HCT116 (cell line): ENCODE results near the gene CNTNAP2. TPM values are rescaled to one million over a fixed set of nuclear protein-coding genes. Genes with fewer than 3 reads are reported as not detected.

Experiments used
- ATAC-seq: fragments of 200-7000 bp; cut with Tn5 transposase; 2 replicates; pipeline ENCODE4 v1.9.1; 2020; ENCODE audit warnings: mild to moderate bottlenecking, moderate library complexity
- BruUV-seq: library from RNA; stranded (reverse); fragments of 400-500 nt; replicated peaks from 2 replicates; lab custom pipeline; 2021; lab: Mats Ljungman, UMichigan
- CTCF ChIA-PET: fragments of 300-600 bp; sonication (Branson Sonifier 250); formaldehyde crosslinking; loops from one replicate; lab custom pipeline; 2021; ENCODE audit warnings: antibody characterized with exemption; lab: Charles Lee
- POLR2A ChIA-PET: fragments of 300-600, 350-600 bp; sonication (Branson Sonifier 250); formaldehyde crosslinking; loops from one replicate; lab custom pipeline; 2021; ENCODE audit warnings: antibody characterized with exemption; lab: Charles Lee
- RAD21 ChIA-PET, 2 experiments: fragments of 300-600 bp; sonication (Branson Sonifier 250); formaldehyde crosslinking; loops; one replicate each; lab custom pipeline; 2023; ENCODE audit warnings: low total read pairs in 2 of 2; ENCODE audit not compliant: uncharacterized antibody in 2 of 2, unreplicated experiment in 2 of 2, low non-redundant PET in 1 of 2; lab: Charles Lee
- DNase-seq: peaks from one replicate; pipeline ENCODE4 v3.0.0-alpha.2; 2010; ENCODE audit warnings: low read depth, low spot score
- H2AFZ ChIP-seq: fragments of 200-600 bp; shearing (Covaris generic), sonication (generic); 2 replicates; pipeline ENCODE4 v1.6.1; 2017; ENCODE audit warnings: low read depth, mixed run types, mixed read lengths, antibody characterized with exemption, low read length; ENCODE audit not compliant: poor library complexity, severe bottlenecking
- H3K27ac ChIP-seq: 2 replicates; pipeline ENCODE4 v1.5.1; 2012; ENCODE audit warnings: low read depth, low read length
- H3K27me3 ChIP-seq: fragments of 200-600 bp; sonication (generic); 2 replicates; pipeline ENCODE4 v1.6.1; 2016; ENCODE audit warnings: mixed run types, low read length, mixed read lengths; ENCODE audit not compliant: insufficient read depth
- H3K36me3 ChIP-seq, 2 experiments: fragments of 200-500 bp in 1 of 2; fragments of 200-600 bp in 1 of 2; sonication (Bioruptor generic) in 1 of 2; sonication (generic) in 1 of 2; 2 replicates each; pipeline versions ENCODE4 v1.5.1 to v1.6.1; 2014 to 2016; ENCODE audit warnings: low read length in 2 of 2, inconsistent platforms in 1 of 2, mixed read lengths in 1 of 2, mixed run types in 1 of 2; ENCODE audit not compliant: insufficient read depth in 2 of 2, control insufficient read depth in 1 of 2
- H3K4me1 ChIP-seq, 2 experiments: fragments of 200-600 bp in 1 of 2; sonication (generic) in 1 of 2; 2 replicates each; pipeline versions ENCODE4 v1.5.1 to v1.6.1; 2012 to 2017; ENCODE audit warnings: low read length in 2 of 2, inconsistent platforms in 1 of 2, mild to moderate bottlenecking in 1 of 2, mixed read lengths in 1 of 2, mixed run types in 1 of 2, moderate library complexity in 1 of 2; ENCODE audit not compliant: insufficient read depth in 2 of 2, control insufficient read depth in 1 of 2
- H3K4me2 ChIP-seq: fragments of 200-600 bp; sonication (generic); 2 replicates; pipeline ENCODE4 v1.6.1; 2017; ENCODE audit warnings: mixed run types, low read length, mixed read lengths
- H3K4me3 ChIP-seq, 2 experiments: fragments of 200-600 bp in 1 of 2; sonication (generic) in 1 of 2; replicated peaks in 1 of 2; 2 replicates each; pipeline ENCODE4 v1.5.1; 2011 to 2016; ENCODE audit warnings: low read length in 2 of 2, control low read depth in 1 of 2, low read depth in 1 of 2, mild to moderate bottlenecking in 1 of 2, mixed read lengths in 1 of 2, mixed run types in 1 of 2
- H3K79me2 ChIP-seq: fragments of 200-600 bp; sonication (generic); 2 replicates; pipeline ENCODE4 v1.6.1; 2017; ENCODE audit warnings: mild to moderate bottlenecking, mixed run types, low read length, moderate library complexity, mixed read lengths; ENCODE audit not compliant: insufficient read depth
- H3K9ac ChIP-seq: fragments of 200-600 bp; sonication (generic); 2 replicates; pipeline ENCODE4 v1.6.1; 2016; ENCODE audit warnings: low read length, mixed read lengths
- H3K9me2 ChIP-seq: fragments of 200-600 bp; sonication (generic), shearing (Covaris generic); 2 replicates; pipeline ENCODE4 v1.6.1; 2017; ENCODE audit warnings: mixed run types, mild to moderate bottlenecking, moderate library complexity; ENCODE audit not compliant: insufficient read depth
- H3K9me3 ChIP-seq, 2 experiments: fragments of 200-500 bp in 1 of 2; fragments of 200-600 bp in 1 of 2; sonication (Bioruptor generic) in 1 of 2; sonication (generic) in 1 of 2; 2 replicates each; pipeline ENCODE4 v1.6.1; 2014 to 2017; ENCODE audit warnings: low read length in 2 of 2, mixed read lengths in 2 of 2, inconsistent platforms in 1 of 2, low read depth in 1 of 2, mild to moderate bottlenecking in 1 of 2, mixed run types in 1 of 2, moderate library complexity in 1 of 2; ENCODE audit not compliant: control insufficient read depth in 1 of 2, insufficient read depth in 1 of 2
- H4K20me1 ChIP-seq: fragments of 200-600 bp; sonication (generic), shearing (Covaris generic); 2 replicates; pipeline ENCODE4 v1.6.1; 2017; ENCODE audit warnings: mixed run types, mild to moderate bottlenecking, moderate library complexity; ENCODE audit not compliant: insufficient read depth
- ELF1 ChIP-seq: IDR thresholded peaks from 2 replicates; pipeline ENCODE4 v1.6.1; 2012; ENCODE audit warnings: low read depth, borderline replicate concordance
- EZH2 ChIP-seq: fragments of 200-600 bp; sonication (generic); IDR thresholded peaks from 2 replicates; pipeline ENCODE4 v1.6.1; 2017; ENCODE audit warnings: antibody characterized with exemption, mixed run types
- EZH2phosphoT487 ChIP-seq: fragments of 200-600 bp; IDR thresholded peaks from 2 replicates; pipeline ENCODE4 v1.6.1; 2018; ENCODE audit warnings: antibody characterized with exemption, borderline replicate concordance
- FOSL1 ChIP-seq: IDR thresholded peaks from 2 replicates; pipeline ENCODE4 v1.6.1; 2012; ENCODE audit warnings: low read depth
- JUND ChIP-seq: IDR thresholded peaks from 2 replicates; pipeline ENCODE4 v1.6.1; 2012
- POLR2A ChIP-seq: IDR thresholded peaks from 2 replicates; pipeline ENCODE4 v1.7.0; 2011; ENCODE audit warnings: borderline replicate concordance; ENCODE audit not compliant: insufficient read depth, insufficient read length; ENCODE audit errors: extremely low read depth
- POLR2AphosphoS5 ChIP-seq: IDR thresholded peaks from 2 replicates; pipeline ENCODE4 v1.6.1; 2011; ENCODE audit warnings: mild to moderate bottlenecking, low read depth, low read length, moderate library complexity
- RAD21 ChIP-seq: IDR thresholded peaks from 2 replicates; pipeline ENCODE4 v1.6.1; 2012; ENCODE audit warnings: low read depth, mild to moderate bottlenecking
- REST ChIP-seq: IDR thresholded peaks from 2 replicates; pipeline ENCODE4 v1.6.1; 2012; ENCODE audit warnings: low read depth
- SIN3A ChIP-seq: IDR thresholded peaks from 2 replicates; pipeline ENCODE4 v1.6.1; 2012; ENCODE audit warnings: low read depth
- SRF ChIP-seq: IDR thresholded peaks from 2 replicates; pipeline ENCODE4 v1.6.1; 2012; ENCODE audit warnings: low read depth
- TCF7L2 ChIP-seq: IDR thresholded peaks from 2 replicates; pipeline ENCODE4 v1.7.0; 2011; ENCODE audit warnings: borderline replicate concordance, inconsistent platforms; ENCODE audit not compliant: insufficient read depth, insufficient read length; ENCODE audit errors: extremely low read depth
- YY1 ChIP-seq: IDR thresholded peaks from 2 replicates; pipeline ENCODE4 v1.6.1; 2011; ENCODE audit warnings: low read length, low read depth, moderate library complexity, mild to moderate bottlenecking; ENCODE audit not compliant: insufficient replicate concordance; ENCODE audit errors: extremely low read depth
- ZBTB33 ChIP-seq: IDR thresholded peaks from 2 replicates; pipeline ENCODE4 v1.6.1; 2011; ENCODE audit warnings: mild to moderate bottlenecking, low read length, moderate library complexity; ENCODE audit not compliant: insufficient replicate concordance; ENCODE audit errors: extremely low read depth
- ZFX ChIP-seq: fragments of 450-650 bp; IDR thresholded peaks from 2 replicates; pipeline ENCODE4 v1.6.1; 2017
- ZNF274 ChIP-seq: fragments of 200-500 bp; sonication (Bioruptor generic); IDR thresholded peaks from 2 replicates; pipeline ENCODE4 v1.6.1; 2014; ENCODE audit warnings: mild to moderate bottlenecking, low read depth, low read length, inconsistent platforms
- intact Hi-C: fragments of 100-400 bp; cut with micrococcal nuclease; formaldehyde crosslinking; loops from 2 replicates; pipeline ENCODE4 v1.10.0; 2022
- total RNA-seq: library from RNA; stranded (reverse); gene quantifications from one replicate; pipeline ENCODE4 v1.2.1, GENCODE V29; 2021; ENCODE audit not compliant: unreplicated experiment
- TF ChIP-seq, protein P1 (sequence below): IDR thresholded peaks from 2 replicates; pipeline ENCODE4 v1.6.1; 2012
- TF ChIP-seq, protein P2 (sequence below): IDR thresholded peaks from 2 replicates; pipeline ENCODE4 v1.6.1; 2012

CNTNAP2 gene
- total RNA-seq, 1 experiment from 2014 or later, result 0.37 TPM

DNA sequence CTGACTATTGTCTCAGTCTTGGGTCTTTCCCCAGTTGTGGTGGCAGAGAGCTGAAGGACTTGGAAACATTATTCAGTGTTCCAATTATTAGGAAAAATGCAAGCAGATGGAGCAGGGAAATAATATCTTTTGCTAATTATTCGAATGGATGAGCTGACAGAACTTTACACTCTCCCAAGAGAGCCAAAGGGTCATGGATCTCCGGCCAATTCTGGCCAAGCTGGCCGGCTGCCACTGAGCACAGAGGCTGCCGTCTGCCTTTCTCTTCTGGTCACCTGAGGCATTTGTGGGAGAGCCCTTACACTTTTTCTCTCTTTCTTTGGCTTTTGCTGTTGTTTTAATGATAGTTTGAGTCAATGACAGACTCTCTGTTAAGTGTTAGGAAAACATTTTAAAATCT is 22.2 kb upstream of the CNTNAP2 start (continued):
- no peak for TF ChIP-seq ZNF274
- no peak for TF ChIP-seq JUND
- no peak for TF ChIP-seq EZH2
- TF ChIP-seq YY1, result no peak
- TF ChIP-seq EZH2phosphoT487, result no peak
- no peak for TF ChIP-seq POLR2A
- TF ChIP-seq TCF7L2, result no peak
- TF ChIP-seq ZBTB33, result no peak
- TF ChIP-seq, protein P1, sequence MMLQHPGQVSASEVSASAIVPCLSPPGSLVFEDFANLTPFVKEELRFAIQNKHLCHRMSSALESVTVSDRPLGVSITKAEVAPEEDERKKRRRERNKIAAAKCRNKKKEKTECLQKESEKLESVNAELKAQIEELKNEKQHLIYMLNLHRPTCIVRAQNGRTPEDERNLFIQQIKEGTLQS, result no peak
- TF ChIP-seq RAD21, result no peak
- TF ChIP-seq, all 23 proteins: peak for 0

- BruUV-seq, result no TSS peak
- TF ChIP-seq POLR2AphosphoS5 (no peak), ZFX (no peak), ZBTB33 (no peak), ELF1 (no peak), SRF (no peak), SIN3A (no peak), JUND (no peak), FOSL1 (no peak), REST (no peak), YY1 (no peak)
- TF ChIP-seq, protein P2, sequence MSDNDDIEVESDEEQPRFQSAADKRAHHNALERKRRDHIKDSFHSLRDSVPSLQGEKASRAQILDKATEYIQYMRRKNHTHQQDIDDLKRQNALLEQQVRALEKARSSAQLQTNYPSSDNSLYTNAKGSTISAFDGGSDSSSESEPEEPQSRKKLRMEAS, result no peak
- no peak overlapping the region for H2AFZ ChIP-seq
- H3K9me3 ChIP-seq, result peaks cover 0 to 6% of the 10 kb centered on the region in 2 experiments; a peak in 3 of 4 replicates
- no peaks in the 10 kb centered on the region for H3K27me3 ChIP-seq
- H3K9me2 ChIP-seq, result no peaks in the 10 kb centered on the region
- CTCF ChIA-PET, result no interaction called here
- RAD21 ChIA-PET, result no interaction called here
- no peaks in the 10 kb centered on the region for H3K79me2 ChIP-seq
- H3K4me2 ChIP-seq, result no peak overlapping the region
- no peaks in the 10 kb centered on the region for H3K36me3 ChIP-seq
- no peak overlapping the region for H3K4me3 ChIP-seq
- DNase-seq (no peak), ATAC-seq (no peak)
- intact Hi-C loops, result no loop called here
- H4K20me1 ChIP-seq, result no peaks in the 10 kb centered on the region
- POLR2A ChIA-PET, result no interaction called here
- H3K4me1 ChIP-seq, result no peaks in the 10 kb centered on the region
- no peak overlapping the region for H3K9ac ChIP-seq
- no peak overlapping the region for H3K27ac ChIP-seq
Measured at GRCh38 chr7:146096994-146097393, 19.6 kb upstream of the CNTNAP2 start.
